Mucosa of rectum (tissue), 2 donors: Measurements from ENCODE around the gene COL1A1.

Experiments
- H3K27ac ChIP-seq, 2 donors: one replicate each; pipeline ENCODE4 v1.7.0; 2013; ENCODE audit warnings: inconsistent platforms in 2 of 2, low read depth in 2 of 2, low read length in 2 of 2
- H3K27me3 ChIP-seq, 2 donors: one replicate each; pipeline ENCODE4 v1.7.0; 2013; ENCODE audit warnings: low read length in 2 of 2; ENCODE audit not compliant: control insufficient read depth in 2 of 2, insufficient read depth in 2 of 2
- H3K36me3 ChIP-seq, 2 donors: one replicate each; pipeline ENCODE4 v1.7.0; 2013; ENCODE audit warnings: low read length in 2 of 2; ENCODE audit not compliant: control insufficient read depth in 2 of 2, insufficient read depth in 2 of 2
- H3K4me1 ChIP-seq, 2 donors: one replicate each; pipeline ENCODE4 v1.7.0; 2013; ENCODE audit warnings: low read length in 2 of 2, mild to moderate bottlenecking in 1 of 2; ENCODE audit not compliant: control insufficient read depth in 2 of 2, insufficient read depth in 2 of 2
- H3K4me3 ChIP-seq, 2 donors: one replicate each; pipeline ENCODE4 v1.7.0; 2013; ENCODE audit warnings: low read length in 2 of 2
- H3K9ac ChIP-seq, 2 donors: one replicate each; pipeline ENCODE4 v1.7.0; 2013; ENCODE audit warnings: low read length in 2 of 2, low read depth in 1 of 2, mild to moderate bottlenecking in 1 of 2
- H3K9me3 ChIP-seq, 2 donors: one replicate each; pipeline ENCODE4 v1.7.0; 2013; ENCODE audit warnings: low read length in 2 of 2; ENCODE audit not compliant: control insufficient read depth in 2 of 2
- donor health status: healthy.
- donor health status: Normal muscosa, but diverticular disease.

COL1A1 gene

GRCh38 chr17:50180620-50181019 is 20.8 kb downstream of the COL1A1 start:
- no peak overlapping the region for H3K27ac ChIP-seq

GRCh38 chr17:50180111-50180510 is 21.3 kb downstream of the COL1A1 start:
- Histone ChIP-seq H3K9ac (no peak overlapping the region), H3K9me3 (no peaks in the 10 kb centered on the region), H3K27ac (no peak overlapping the region), H3K4me1 (peaks cover 7 to 16% of the 10 kb centered on the region in 2 donors), H3K4me3 (no peak overlapping the region), H3K36me3 (no peaks in the 10 kb centered on the region), H3K27me3 (no peaks in the 10 kb centered on the region)

More at GRCh38 chr17:50180620-50181019, 20.8 kb downstream of the COL1A1 start:
- no peak overlapping the region for H3K4me3 ChIP-seq
- no peaks in the 10 kb centered on the region for H3K9me3 ChIP-seq
- H3K27me3 ChIP-seq, result no peaks in the 10 kb centered on the region
- no peaks in the 10 kb centered on the region for H3K36me3 ChIP-seq
- no peak overlapping the region for H3K9ac ChIP-seq
- H3K4me1 ChIP-seq, result peaks cover 7 to 16% of the 10 kb centered on the region in 2 donors

GRCh38 chr17:50177983-50178834 is 23.2 kb downstream of the COL1A1 start:
- Histone ChIP-seq H3K4me1 (peaks cover 7 to 19% of the 10 kb centered on the region in 2 donors), H3K4me3 (peak overlapping the region; percentile 53 to 59), H3K9me3 (no peaks in the 10 kb centered on the region), H3K27ac (peak overlapping the region; percentile 40), H3K36me3 (no peaks in the 10 kb centered on the region), H3K27me3 (no peaks in the 10 kb centered on the region), H3K9ac (peak overlapping the region in 1 of 2 donors; percentile 55)

- Histone ChIP-seq H3K27ac (peak overlapping the region in 1 of 2 donors; percentile 40), H3K4me1 (peaks cover 9 to 19% of the 10 kb centered on the region in 2 donors), H3K9ac (no peak overlapping the region), H3K9me3 (no peaks in the 10 kb centered on the region), H3K36me3 (no peaks in the 10 kb centered on the region), H3K27me3 (no peaks in the 10 kb centered on the region), H3K4me3 (peak overlapping the region in 1 of 2 donors; percentile 53)
Observed at GRCh38 chr17:50177476-50177875, 24.0 kb downstream of the COL1A1 start.

- no peak overlapping the region for H3K27ac ChIP-seq
Observed at GRCh38 chr17:50176559-50177357, 24.7 kb downstream of the COL1A1 start.

GRCh38 chr17:50175035-50175807 is 26.2 kb downstream of the COL1A1 start:
- Histone ChIP-seq H3K9me3 (no peaks in the 10 kb centered on the region), H3K27me3 (no peaks in the 10 kb centered on the region), H3K4me3 (no peak overlapping the region), H3K36me3 (no peaks in the 10 kb centered on the region), H3K4me1 (peaks cover 9 to 19% of the 10 kb centered on the region in 2 donors), H3K9ac (no peak overlapping the region), H3K27ac (no peak overlapping the region)

More at GRCh38 chr17:50176559-50177357, 24.7 kb downstream of the COL1A1 start:
- Histone ChIP-seq H3K4me3 (no peak overlapping the region), H3K9ac (no peak overlapping the region), H3K36me3 (no peaks in the 10 kb centered on the region), H3K27me3 (no peaks in the 10 kb centered on the region), H3K4me1 (peaks cover 9 to 19% of the 10 kb centered on the region in 2 donors), H3K9me3 (no peaks in the 10 kb centered on the region)

- no peaks in the 10 kb centered on the region for H3K36me3 ChIP-seq
- no peaks in the 10 kb centered on the region for H3K9me3 ChIP-seq
- H3K27ac ChIP-seq, result no peak overlapping the region
- no peaks in the 10 kb centered on the region for H3K27me3 ChIP-seq
- H3K4me1 ChIP-seq, result peaks cover 9 to 19% of the 10 kb centered on the region in 2 donors
- H3K9ac ChIP-seq, result no peak overlapping the region
- no peak overlapping the region for H3K4me3 ChIP-seq
Observed at GRCh38 chr17:50174444-50174843, 27.0 kb downstream of the COL1A1 start.

GRCh38 chr17:50173335-50173941 is 28.0 kb downstream of the COL1A1 start:
- peak overlapping the region; percentile 42 to 45 for H3K27ac ChIP-seq
- peaks cover 9 to 18% of the 10 kb centered on the region in 2 donors for H3K4me1 ChIP-seq
- H3K9ac ChIP-seq, result peak overlapping the region in 1 of 2 donors; percentile 37
- H3K9me3 ChIP-seq, result no peaks in the 10 kb centered on the region
- no peaks in the 10 kb centered on the region for H3K27me3 ChIP-seq
- no peak overlapping the region for H3K4me3 ChIP-seq
- no peaks in the 10 kb centered on the region for H3K36me3 ChIP-seq

GRCh38 chr17:50172936-50173334 is 28.5 kb downstream of the COL1A1 start:
- peak overlapping the region; percentile 42 to 45 for H3K27ac ChIP-seq
- H3K9me3 ChIP-seq, result no peaks in the 10 kb centered on the region
- no peaks in the 10 kb centered on the region for H3K27me3 ChIP-seq
- peaks cover 5 to 13% of the 10 kb centered on the region in 2 donors for H3K4me1 ChIP-seq
- H3K9ac ChIP-seq, result peak overlapping the region in 1 of 2 donors; percentile 37
- H3K4me3 ChIP-seq, result no peak overlapping the region
- no peaks in the 10 kb centered on the region for H3K36me3 ChIP-seq
